Activated naive CD8-positive, alpha-beta T cell (primary cell): ENCODE results near the gene MPPED2.

Experiments
- H3K27ac Mint-ChIP-seq: one replicate; pipeline ENCODE4 v1.8.0; 2021; ENCODE audit warnings: mixed read lengths
- H3K27me3 Mint-ChIP-seq: one replicate; pipeline ENCODE4 v1.8.0; 2021; ENCODE audit warnings: mixed read lengths
- H3K36me3 Mint-ChIP-seq: one replicate; pipeline ENCODE4 v1.8.0; 2021; ENCODE audit warnings: mixed read lengths
- H3K4me1 Mint-ChIP-seq: one replicate; pipeline ENCODE4 v1.8.0; 2021; ENCODE audit warnings: low read depth, mixed read lengths
- H3K4me3 Mint-ChIP-seq: one replicate; pipeline ENCODE4 v1.8.0; 2021; ENCODE audit warnings: mild to moderate bottlenecking, mixed read lengths
- H3K9me3 Mint-ChIP-seq: one replicate; pipeline ENCODE4 v1.8.0; 2021; ENCODE audit warnings: low read depth, mixed read lengths

Gene MPPED2

DNA sequence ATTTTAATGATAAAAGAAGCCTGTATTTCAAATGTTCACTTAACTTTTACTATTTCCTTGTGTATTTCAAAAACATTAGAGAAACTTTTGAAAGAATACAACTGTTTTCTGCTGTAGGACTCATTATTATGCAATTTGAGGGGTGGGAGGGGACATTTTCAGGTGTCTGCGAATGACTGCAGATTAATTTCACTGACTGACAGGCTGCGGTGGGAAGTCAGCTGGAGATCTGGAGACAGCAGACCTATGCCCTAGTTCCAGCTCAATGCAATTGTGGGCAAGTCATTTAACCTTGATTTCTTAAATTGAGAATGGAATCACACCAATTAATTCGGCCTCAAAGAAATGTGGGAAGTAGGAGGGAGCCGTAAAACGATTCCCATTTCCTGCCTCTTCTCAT, 134.5 kb downstream of the MPPED2 start:
- Mint-ChIP-seq H3K27ac (no peak overlapping the region), H3K36me3 (no peaks in the 10 kb centered on the region), H3K4me1 (no peaks in the 10 kb centered on the region), H3K4me3 (no peak overlapping the region), H3K9me3 (no peaks in the 10 kb centered on the region), H3K27me3 (peaks cover 2% of the 10 kb centered on the region)

DNA sequence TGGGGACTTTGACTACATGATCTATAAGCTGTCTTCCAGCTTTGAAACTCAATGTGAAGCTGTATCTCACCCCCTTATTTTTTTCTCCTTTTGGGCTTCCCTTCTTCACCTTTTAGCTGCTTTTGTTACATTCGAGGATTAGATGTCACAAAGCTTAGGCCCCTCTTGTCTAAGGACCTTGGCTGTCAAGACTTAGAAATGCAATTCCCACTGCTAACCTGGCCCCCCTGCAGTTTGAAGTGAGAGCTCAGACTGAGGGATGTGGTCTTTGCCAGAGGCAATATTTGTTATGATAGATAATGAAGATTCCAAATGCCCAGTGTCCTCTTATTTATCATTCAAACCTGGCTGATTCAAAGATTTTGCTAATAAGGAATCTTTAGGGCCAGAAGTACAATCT, 135.0 kb downstream of the MPPED2 start:
- no peaks in the 10 kb centered on the region for H3K36me3 Mint-ChIP-seq
- no peak overlapping the region for H3K27ac Mint-ChIP-seq
- peaks cover 2% of the 10 kb centered on the region for H3K27me3 Mint-ChIP-seq
- H3K4me1 Mint-ChIP-seq = no peaks in the 10 kb centered on the region
- no peak overlapping the region for H3K4me3 Mint-ChIP-seq
- no peaks in the 10 kb centered on the region for H3K9me3 Mint-ChIP-seq

DNA sequence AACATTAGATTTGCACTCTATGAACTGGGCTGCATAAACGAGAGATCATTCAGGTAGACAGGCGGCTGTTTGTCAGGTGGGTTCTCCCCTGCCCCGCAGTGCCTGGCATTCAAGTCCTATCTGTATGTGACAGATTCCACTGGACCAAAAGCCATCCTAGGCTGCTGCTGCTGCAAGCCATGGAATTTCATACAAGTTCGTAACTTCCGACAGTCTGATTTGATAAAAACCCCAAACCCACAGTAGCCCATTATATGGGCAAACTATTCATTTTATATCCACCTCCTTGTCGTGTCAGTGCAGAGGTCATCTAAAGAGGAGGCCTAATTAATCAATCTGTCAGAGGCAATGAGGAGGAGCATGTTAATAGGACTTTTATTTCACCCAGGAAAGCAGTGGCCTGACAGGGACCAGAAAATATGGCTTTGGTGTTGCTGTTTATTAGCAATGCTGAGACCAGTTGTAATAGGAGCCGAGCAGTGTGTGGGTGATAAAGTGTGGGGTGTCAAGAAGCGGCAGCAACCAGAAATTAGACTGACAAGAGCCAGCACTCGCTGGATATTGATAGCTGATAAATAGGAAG, 139.0 kb downstream of the MPPED2 start:
- Mint-ChIP-seq H3K36me3 (no peaks in the 10 kb centered on the region), H3K9me3 (no peaks in the 10 kb centered on the region), H3K4me1 (no peaks in the 10 kb centered on the region), H3K27me3 (no peaks in the 10 kb centered on the region), H3K4me3 (no peak overlapping the region), H3K27ac (no peak overlapping the region)

DNA sequence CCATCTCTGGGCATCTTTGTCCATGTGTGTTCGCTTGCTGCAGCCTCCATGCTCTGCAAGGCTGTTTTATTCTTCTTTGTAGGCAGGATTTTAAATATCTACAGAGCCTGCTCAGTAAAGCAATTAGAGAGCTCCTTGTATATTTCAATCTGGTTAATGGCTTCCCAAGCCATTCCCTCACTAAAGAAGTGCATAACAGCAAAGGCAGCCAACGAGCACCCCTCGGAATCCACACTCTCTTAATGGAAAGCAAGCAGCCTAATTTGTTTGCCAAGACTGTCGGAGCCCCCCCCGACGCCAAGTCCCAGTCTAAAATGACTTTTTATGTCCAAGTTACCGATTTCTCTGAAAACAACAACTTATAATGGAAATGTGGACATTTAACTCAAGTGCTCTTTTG, 139.6 kb downstream of the MPPED2 start:
- Mint-ChIP-seq H3K27ac (no peak overlapping the region), H3K36me3 (no peaks in the 10 kb centered on the region), H3K9me3 (no peaks in the 10 kb centered on the region), H3K27me3 (no peaks in the 10 kb centered on the region), H3K4me3 (no peak overlapping the region), H3K4me1 (no peaks in the 10 kb centered on the region)

DNA sequence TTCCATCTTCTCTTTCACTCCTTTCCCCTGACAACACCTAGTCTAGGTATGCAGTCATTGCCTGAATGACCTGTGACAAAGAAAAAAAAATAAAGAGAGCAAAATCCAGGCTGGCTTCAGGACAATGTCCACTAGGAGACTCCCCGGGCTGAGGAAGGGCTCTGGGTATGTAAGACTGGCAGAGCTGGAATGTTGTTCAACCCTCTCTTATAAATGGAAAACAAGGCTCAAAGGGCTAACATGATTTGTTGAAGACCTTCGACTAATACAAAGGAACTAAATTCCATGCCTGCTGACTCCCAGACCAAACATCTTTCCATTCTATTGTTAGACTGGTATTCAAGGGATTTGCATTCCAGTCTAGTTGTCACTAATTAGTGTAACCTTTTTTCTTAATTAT, 141.1 kb downstream of the MPPED2 start:
- Mint-ChIP-seq H3K27me3 (no peaks in the 10 kb centered on the region), H3K4me1 (no peaks in the 10 kb centered on the region), H3K4me3 (no peak overlapping the region), H3K27ac (no peak overlapping the region), H3K9me3 (no peaks in the 10 kb centered on the region), H3K36me3 (no peaks in the 10 kb centered on the region)

DNA sequence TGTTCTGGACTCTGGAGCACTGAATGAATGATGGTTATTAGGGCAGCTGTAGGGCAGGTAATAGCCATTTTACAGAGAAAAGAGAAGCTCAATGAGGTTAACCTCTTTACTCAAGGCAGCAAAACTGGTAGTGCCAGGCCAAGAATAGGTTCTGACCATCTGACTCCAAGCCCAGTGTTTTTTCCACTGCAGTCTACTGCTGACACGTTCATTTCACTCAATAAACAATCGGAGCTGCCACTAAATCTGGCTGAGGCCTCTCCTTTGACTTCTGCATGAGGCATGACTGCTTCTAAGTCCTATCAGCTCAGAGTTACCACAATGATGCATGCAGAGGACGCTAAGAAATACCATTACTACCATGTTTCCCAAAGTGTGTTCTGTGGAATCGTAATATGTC, 145.6 kb downstream of the MPPED2 start:
- Mint-ChIP-seq H3K9me3 (no peaks in the 10 kb centered on the region), H3K27ac (no peak overlapping the region), H3K36me3 (no peaks in the 10 kb centered on the region), H3K27me3 (peaks cover 3% of the 10 kb centered on the region), H3K4me1 (no peaks in the 10 kb centered on the region), H3K4me3 (no peak overlapping the region)

DNA sequence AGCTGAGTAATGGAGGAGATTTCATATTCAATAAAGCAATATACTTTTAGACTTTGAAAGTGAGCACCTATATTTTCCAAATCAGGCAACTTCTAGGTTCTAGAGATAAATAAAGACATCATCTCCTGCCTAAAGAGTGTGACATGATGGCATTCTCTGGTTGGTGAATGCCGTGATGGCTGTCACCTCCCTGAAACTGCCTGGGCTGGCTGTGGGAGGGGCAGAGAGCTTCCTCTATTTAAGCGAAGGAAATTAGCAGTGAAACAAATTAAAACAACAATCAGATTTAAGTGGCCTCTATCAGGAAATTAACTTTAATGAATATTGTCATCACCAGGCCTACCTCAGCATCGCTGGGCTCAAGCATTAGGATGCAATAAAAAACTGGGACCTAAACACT, 149.4 kb downstream of the MPPED2 start:
- H3K9me3 Mint-ChIP-seq = no peaks in the 10 kb centered on the region
- no peak overlapping the region for H3K4me3 Mint-ChIP-seq
- H3K36me3 Mint-ChIP-seq = no peaks in the 10 kb centered on the region
- H3K27me3 Mint-ChIP-seq = peaks cover 6% of the 10 kb centered on the region
- no peaks in the 10 kb centered on the region for H3K4me1 Mint-ChIP-seq
- H3K27ac Mint-ChIP-seq = no peak overlapping the region

DNA sequence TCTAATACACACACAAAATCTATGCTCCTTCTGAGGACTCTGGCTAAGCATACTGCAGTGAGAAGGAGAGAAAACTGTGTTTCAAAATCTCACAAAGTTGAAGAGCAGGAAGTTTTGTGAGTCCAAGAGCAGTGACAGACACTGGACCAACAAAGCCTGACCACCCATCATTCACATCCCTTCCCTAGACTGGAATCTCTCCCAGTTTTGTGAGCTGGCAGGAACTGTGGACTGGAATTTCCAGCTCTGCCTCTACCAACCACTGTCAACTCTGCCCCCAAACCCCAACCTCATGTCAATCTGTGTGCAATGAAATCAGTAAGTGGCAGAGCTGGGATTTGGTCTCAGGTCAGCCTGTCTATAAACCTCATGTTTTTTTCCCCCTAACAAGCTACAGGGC, 150.7 kb downstream of the MPPED2 start:
- Mint-ChIP-seq H3K27me3 (peaks cover 6% of the 10 kb centered on the region), H3K9me3 (no peaks in the 10 kb centered on the region), H3K36me3 (no peaks in the 10 kb centered on the region), H3K4me1 (no peaks in the 10 kb centered on the region), H3K4me3 (no peak overlapping the region), H3K27ac (no peak overlapping the region)

DNA sequence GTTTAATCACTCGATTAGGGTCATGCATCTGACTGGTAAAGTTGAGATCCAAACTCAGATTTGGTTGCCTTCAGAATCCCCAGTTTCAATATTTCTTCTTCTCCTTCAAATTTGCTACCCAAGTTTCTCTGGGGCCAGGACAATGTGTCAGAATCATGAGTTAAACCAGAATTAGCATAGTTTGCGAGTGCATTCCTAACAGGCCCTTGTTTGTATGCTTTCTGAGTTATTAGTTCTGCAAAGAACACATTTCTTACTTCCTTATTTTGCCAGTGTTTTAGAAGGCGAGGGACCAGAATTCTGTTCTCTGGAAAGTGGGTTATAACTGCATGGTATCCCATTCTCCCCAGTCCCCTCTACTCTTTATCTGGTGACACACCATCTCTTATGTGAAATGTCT, 151.3 kb downstream of the MPPED2 start:
- Mint-ChIP-seq H3K9me3 (no peaks in the 10 kb centered on the region), H3K4me1 (no peaks in the 10 kb centered on the region), H3K27me3 (peaks cover 6% of the 10 kb centered on the region), H3K4me3 (no peak overlapping the region), H3K27ac (no peak overlapping the region), H3K36me3 (no peaks in the 10 kb centered on the region)

DNA sequence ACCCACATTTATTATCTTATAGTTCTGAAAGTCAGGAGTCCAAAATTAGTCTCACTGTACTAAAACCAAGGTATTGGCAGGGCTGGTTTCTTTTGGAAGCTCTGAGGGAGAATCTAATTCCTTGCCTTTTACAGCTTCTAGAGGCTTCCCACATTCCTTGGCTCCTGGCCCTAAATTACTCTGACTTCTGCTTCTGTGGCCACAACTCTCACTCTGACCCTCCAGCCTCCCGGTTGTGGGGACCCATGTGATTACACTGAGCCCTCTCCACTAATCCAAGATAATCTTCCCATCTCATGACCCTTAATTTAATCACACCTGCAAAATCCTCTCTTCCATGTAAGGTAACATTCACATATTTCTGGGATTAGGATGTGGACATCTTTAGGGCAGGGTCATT, 152.3 kb downstream of the MPPED2 start:
- H3K27me3 Mint-ChIP-seq = peaks cover 3% of the 10 kb centered on the region
- H3K27ac Mint-ChIP-seq = no peak overlapping the region
- H3K4me1 Mint-ChIP-seq = no peaks in the 10 kb centered on the region
- no peaks in the 10 kb centered on the region for H3K9me3 Mint-ChIP-seq
- no peak overlapping the region for H3K4me3 Mint-ChIP-seq
- H3K36me3 Mint-ChIP-seq = no peaks in the 10 kb centered on the region

DNA sequence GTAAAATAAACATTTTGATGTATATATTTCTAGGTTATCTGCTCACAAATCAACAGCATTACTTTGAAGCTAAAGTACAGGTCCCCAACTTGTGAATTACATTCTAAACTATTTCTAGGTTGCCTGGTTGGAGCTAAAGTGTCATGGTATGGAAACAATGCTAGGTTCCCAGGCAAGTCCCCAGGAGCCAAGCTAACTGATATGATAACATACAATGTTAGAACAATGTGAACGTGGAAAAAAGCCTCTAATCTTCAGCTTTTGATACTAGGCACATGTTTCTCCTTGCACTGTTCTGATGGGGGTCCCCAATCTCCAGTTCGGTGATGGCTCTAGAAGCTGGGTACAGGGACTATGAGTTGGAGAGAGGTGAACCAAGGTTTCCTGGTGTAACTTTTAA, 153.4 kb downstream of the MPPED2 start:
- H3K27me3 Mint-ChIP-seq = peaks cover 3% of the 10 kb centered on the region
- no peak overlapping the region for H3K27ac Mint-ChIP-seq
- no peaks in the 10 kb centered on the region for H3K9me3 Mint-ChIP-seq
- H3K4me3 Mint-ChIP-seq = no peak overlapping the region
- H3K4me1 Mint-ChIP-seq = no peaks in the 10 kb centered on the region
- no peaks in the 10 kb centered on the region for H3K36me3 Mint-ChIP-seq

DNA sequence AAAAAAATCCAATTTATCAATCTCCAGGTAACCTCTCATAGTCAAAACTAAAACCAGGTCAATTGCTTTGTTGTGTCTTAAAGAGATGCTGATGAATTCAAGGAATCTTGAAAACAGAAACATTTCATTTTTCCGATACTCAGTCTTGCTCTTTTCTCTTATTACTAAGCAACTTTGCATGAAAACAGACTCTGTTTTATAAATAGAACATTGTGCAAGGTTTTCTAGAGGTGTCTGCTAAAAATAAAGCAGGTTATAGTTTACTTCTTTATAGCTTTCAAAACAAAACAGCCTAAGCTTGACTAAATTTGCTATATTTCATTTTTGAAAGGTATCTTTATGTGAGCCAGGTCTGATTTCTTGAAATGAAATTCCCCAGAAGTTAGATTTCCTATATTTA, 154.0 kb downstream of the MPPED2 start:
- Mint-ChIP-seq H3K4me1 (no peaks in the 10 kb centered on the region), H3K27ac (no peak overlapping the region)

DNA sequence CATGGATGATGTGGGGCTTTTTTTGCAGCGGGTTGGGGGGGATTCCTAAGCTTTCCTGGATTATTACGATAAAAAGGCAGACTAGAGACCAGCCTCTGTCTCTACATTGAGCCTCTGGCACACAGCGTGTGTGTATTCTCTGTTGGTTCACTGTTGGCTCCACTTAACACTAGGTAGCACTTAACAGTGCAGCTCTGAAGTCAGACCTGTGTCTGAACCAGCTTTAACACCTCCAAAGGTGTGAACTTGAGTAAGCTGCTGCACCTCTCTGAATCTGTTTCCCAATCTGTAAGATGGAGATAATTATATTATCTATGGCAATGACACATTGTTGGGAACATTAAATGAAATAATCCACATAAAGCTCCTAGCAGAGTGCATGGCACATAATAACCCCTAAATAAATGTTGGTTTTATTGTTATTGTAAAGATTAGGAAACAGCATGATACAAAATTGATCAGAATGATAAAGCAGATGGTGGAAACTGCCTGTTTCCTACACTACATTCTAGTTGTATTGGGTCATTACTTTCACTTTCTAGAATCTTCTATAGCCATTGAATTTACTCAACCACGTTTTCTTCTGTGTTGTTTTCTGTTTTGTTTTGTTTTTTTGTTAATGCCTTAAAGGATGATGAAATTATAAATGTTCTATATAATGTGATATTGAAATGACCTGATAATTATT, 154.9 kb downstream of the MPPED2 start:
- Mint-ChIP-seq H3K27ac (no peak overlapping the region), H3K4me3 (no peak overlapping the region), H3K27me3 (peaks cover 3% of the 10 kb centered on the region), H3K36me3 (no peaks in the 10 kb centered on the region), H3K9me3 (no peaks in the 10 kb centered on the region), H3K4me1 (no peaks in the 10 kb centered on the region)

More for the DNA sequence above, 154.0 kb downstream of the MPPED2 start:
- H3K27me3 Mint-ChIP-seq = peaks cover 3% of the 10 kb centered on the region
- no peak overlapping the region for H3K4me3 Mint-ChIP-seq
- H3K36me3 Mint-ChIP-seq = no peaks in the 10 kb centered on the region
- no peaks in the 10 kb centered on the region for H3K9me3 Mint-ChIP-seq

DNA sequence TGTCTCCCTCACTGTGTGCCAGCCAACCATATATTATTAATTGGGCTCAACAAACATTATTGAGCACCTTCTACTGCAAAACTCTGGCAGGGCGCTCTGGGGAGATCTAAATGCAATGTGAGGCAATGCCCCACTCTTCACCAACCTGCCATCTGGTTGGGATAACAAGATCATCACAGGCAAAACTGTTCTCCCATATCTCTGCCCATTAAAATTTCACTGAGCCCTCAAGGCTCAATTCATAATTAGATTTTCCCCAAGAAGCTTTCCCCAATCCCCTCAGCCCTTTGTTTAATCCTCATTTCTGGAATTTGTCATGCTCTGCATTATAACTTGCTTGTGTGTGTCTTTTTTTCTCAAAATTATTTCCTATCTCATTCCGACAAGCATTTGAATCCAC, 156.6 kb downstream of the MPPED2 start:
- H3K27ac Mint-ChIP-seq = no peak overlapping the region
- no peaks in the 10 kb centered on the region for H3K9me3 Mint-ChIP-seq
- no peak overlapping the region for H3K4me3 Mint-ChIP-seq
- H3K36me3 Mint-ChIP-seq = no peaks in the 10 kb centered on the region
- no peaks in the 10 kb centered on the region for H3K4me1 Mint-ChIP-seq
- peaks cover 3% of the 10 kb centered on the region for H3K27me3 Mint-ChIP-seq

DNA sequence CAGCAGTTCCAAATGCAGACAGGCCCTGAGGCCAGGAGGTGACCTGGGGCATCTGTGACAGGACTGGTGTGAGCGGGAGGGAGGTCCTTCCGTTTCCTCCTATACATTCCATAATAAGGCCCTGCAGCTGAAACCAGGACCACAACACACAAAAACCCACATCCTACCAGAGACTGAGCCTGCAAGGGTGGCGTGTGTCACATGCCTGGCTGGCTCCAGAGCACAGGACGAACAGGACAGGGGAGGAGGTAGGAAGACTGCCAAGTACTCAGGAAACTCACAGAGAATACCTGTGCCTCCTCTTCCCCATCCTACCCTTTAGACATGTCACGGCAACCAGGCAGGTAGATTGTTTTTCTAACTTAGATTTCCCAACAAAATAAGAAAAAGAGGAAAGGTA, 159.4 kb downstream of the MPPED2 start:
- Mint-ChIP-seq H3K27me3 (peaks cover 1% of the 10 kb centered on the region), H3K36me3 (no peaks in the 10 kb centered on the region), H3K4me1 (no peaks in the 10 kb centered on the region), H3K27ac (no peak overlapping the region), H3K9me3 (no peaks in the 10 kb centered on the region), H3K4me3 (no peak overlapping the region)

DNA sequence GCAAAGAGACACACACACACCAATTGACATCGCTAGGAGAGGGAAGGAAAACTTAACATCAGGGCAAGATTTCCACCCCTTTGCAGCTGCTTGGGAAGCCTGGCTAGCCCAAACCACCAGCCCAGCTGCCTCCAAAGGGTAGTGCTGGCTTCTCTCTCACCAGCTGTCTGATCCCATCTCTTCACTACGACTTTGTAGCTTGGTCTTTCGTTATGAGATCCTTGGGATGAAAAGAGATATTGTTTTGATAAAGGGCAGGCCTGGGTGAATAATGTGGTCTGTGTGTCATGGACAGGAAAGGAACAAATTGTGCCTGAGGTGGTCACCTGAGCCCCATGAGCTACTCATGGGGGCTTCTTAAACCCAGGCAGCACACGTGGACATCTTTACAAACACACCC, 161.3 kb downstream of the MPPED2 start:
- no peaks in the 10 kb centered on the region for H3K36me3 Mint-ChIP-seq
- H3K27ac Mint-ChIP-seq = no peak overlapping the region
- no peak overlapping the region for H3K4me3 Mint-ChIP-seq
- H3K27me3 Mint-ChIP-seq = peaks cover 3% of the 10 kb centered on the region
- no peaks in the 10 kb centered on the region for H3K4me1 Mint-ChIP-seq
- no peaks in the 10 kb centered on the region for H3K9me3 Mint-ChIP-seq
